DMS 273 treated with DMSO at 0.1 percent for 48 hours (cell line): ENCODE results near the gene KDM8.
A peak's percentile ranks its signal among the peaks of the same experiment; 100 is the strongest.

Source experiments
- DNase-seq: peaks from one replicate; lab custom pipeline; 2025; lab: John Stamatoyannopoulos, UW

The KDM8 gene

DNA sequence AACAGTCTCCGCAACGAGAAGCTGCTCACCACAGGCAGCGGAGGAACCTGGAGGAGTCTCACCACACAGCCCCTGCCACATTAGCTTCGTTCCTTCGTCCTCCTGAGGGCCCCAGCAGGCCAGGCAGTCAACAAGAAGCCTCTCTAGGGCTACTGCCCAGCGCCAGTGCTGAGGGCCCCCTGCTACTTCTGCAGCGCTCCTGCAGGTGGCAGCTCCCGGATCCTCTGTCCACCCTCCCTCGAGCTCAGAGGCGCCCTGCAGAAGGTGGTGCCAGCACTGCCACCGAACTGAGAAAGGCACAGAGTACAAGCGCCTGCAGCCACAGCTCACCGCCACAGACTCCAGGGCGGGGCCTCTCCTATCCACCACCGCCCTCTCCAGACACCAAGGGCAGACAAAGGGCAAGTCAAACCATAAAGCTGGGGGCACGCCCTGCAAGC lies 27.3 kb downstream of the KDM8 start:
- no peak for DNase-seq

DNA sequence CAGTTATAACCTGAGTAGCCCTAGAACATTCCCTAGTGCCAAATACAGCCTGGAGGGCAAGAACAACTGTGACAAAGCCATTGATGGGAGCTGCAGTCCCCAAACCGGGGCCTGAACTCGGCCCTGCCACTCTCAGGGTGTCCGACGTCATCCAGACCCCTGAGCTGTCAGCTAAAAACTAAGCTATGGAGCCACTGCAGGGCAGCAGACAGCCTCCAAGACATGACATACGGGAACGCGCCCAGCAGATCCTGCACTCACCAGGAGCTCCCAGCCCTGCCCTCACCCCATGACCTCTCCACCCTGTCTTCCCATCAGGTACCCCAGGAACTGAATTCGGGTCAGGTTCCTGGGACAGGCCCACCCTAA lies 28.4 kb downstream of the KDM8 start:
- DNase-seq = no peak

DNA sequence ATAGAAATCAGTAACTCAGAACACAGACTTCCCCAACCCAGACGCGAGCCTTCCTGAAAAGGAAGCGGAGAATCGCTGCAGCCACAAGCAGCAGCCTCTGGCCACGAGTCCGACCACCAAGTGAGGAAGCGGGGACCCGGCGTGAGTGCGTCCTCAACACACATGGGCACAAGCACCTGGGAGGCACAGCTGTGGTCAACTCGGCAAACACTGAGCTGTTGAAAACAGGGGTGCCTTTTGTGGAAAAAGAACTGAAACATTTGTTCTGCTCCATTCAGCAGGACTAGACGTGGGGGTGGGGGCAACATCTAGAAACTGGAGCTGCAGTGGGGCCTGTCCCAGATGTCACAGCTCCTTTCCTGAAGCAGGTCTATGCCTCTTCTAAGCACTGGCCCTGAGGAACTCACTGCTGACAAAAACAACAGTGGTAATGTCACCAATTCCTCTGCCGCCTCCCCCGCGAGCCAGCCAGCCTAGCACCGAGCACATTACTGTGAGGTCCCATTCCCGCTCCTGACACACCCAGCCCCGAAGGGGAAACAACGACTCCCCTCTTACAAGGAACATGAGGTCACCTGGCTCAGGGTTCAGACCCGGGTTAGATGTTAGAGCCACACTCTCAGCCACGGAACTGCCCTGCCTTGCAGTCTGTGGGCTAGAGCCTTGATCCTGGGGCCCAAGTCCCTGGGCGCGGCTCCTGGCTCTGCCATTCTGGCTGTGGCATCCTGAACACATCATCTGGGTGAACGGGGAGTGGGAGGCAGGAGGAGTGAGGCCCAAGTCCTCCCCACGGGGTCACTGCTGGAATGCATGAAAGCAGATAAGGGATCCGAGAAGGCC lies 29.0 kb downstream of the KDM8 start:
- no peak for DNase-seq

GRCh38 chr16:27232901-27233625 lies 29.7 kb downstream of the KDM8 start:
- no peak for DNase-seq

- DNase-seq = no peak
Measured at GRCh38 chr16:27233731-27234130, 30.4 kb downstream of the KDM8 start.

- no peak for DNase-seq
Measured at GRCh38 chr16:27234171-27234570, 30.8 kb downstream of the KDM8 start.

GRCh38 chr16:27234603-27235002 lies 31.3 kb downstream of the KDM8 start:
- no peak for DNase-seq

- DNase-seq = peak; percentile 94
Measured at GRCh38 chr16:27235055-27235937, 32.0 kb downstream of the KDM8 start.

- DNase-seq = no peak
Measured at GRCh38 chr16:27235938-27236245, 32.6 kb downstream of the KDM8 start.

GRCh38 chr16:27236635-27237218 lies 33.4 kb downstream of the KDM8 start:
- DNase-seq = no peak

DNA sequence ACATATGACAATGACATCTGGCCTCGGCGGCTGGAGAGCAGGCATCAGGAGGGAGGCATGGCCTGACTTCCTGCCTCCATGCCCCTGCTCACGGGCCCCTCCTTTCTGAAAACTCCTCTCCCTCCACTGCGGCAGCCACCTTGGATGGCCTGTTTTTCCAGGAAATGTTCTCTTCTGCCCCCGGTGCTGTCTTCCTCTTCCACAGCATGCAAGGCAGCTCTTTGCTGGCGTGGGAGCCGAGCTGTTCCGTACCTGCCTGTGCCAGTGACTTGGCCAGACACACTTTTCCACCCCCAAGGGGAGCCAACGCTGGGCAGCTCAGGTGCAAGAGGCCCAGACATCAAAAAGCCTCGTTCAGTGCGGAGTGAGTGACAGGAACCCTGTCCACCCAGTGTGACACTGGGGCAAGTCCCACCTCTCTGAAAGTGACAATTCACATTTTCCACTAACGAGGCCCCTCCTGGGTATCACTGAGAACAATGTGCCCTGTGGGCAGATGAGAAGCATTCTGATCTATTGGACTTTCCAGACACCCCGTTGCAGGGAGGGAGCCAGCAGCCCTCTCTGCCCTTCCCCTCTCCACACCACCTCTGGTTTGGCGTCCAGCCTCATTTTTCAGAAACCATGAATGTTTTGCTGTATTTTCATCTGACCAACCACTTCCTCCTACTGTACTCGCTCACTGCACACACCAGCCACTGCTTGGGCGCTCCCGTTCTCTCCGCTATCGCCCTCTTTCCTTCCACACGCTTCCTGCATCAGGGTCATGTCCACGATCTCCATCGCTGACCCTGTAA lies 34.1 kb downstream of the KDM8 start:
- no peak for DNase-seq

DNA sequence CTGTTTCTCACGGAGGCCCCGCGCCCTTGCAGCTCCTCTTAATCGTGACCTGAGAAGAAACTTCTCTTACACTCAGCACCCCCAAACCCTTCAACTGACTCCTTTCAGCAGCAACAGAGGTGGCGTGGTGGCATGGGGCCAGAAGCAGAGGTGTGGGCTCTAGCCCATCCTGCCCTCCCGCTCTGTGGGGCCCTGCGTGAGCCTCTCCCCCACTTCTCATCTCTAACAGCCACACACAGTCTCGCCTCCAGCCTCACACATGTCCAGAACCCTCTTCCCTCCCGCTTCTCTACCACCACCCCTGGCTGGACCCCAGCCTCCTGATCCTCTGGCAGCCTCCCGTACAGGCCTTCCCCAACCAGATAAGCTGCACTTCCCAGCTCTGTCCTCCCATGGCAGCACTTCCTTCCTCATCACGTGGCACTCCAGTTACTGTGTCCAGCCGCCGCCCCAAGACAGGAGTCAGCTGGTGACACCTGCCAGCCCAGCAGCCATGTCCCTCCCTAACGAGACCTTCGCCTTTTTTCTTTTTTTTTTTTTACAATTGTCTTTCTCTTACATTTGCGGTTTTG lies 34.8 kb downstream of the KDM8 start:
- no peak for DNase-seq

GRCh38 chr16:27238591-27238990 lies 35.3 kb downstream of the KDM8 start:
- DNase-seq = no peak

- DNase-seq = no peak
Measured at GRCh38 chr16:27239026-27239425, 35.7 kb downstream of the KDM8 start.

- DNase-seq = no peak
Measured at GRCh38 chr16:27239906-27240655, 36.8 kb downstream of the KDM8 start.

GRCh38 chr16:27240948-27241531 lies 37.7 kb downstream of the KDM8 start:
- DNase-seq = no peak

DNA sequence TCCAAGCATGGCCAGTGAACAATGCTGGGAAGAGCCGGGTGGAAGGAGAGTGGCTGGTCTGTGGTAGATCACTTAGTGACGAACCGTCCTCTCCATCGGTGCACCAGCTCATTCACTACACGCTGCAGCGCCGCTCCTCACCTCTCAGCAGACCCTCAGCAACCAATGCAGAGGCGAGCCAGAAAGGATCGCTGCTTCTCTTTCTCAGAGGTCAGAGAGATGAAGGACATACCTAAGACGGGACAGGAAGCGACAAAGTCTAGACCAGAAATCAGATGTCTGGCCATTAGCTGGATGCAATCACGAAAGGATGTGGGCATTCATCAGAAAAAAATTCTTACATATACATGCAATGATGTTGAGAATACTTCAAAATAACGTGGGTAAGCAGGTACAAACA lies 38.3 kb downstream of the KDM8 start:
- no peak for DNase-seq

GRCh38 chr16:27242398-27242797 lies 39.1 kb downstream of the KDM8 start:
- no peak for DNase-seq

DNA sequence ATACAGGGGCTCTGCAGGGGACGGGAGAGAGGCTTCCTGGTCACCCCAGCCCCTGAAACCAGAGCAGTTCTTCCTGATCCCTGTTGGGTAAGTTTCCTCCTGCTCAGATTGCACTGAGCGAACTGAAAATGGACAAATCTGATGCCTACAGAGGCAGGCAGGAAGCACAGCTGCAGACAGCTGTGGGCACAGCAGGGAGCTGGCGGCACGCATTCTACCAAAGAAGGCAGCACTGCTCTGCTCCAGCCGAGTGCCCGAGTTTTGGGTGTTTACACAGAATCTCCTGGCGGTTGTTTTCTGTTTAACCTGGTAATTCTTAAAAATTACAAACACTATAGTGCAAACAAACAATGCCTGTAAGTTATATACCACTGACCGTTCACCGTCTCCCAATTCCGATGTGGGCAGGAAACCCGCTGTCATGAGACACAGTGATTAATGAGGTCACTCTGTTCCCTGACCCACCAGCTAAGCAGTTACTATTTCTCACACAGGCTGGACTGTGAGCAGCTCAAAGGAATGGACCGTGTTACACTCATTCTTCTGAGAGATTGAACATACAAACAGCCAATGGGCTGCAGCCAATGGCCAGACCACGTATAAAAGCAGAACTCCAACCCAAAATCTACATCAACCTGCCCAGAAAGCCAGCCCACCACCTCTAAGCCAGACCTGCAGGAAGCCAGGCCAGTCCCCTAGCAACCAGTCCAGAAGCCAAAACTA lies 39.7 kb downstream of the KDM8 start:
- no peak for DNase-seq
